Limb (tissue), 2 donors: ENCODE data around the gene TBCEL.
A peak's percentile ranks its signal among the peaks of the same experiment; 100 is the strongest.

Experiments
- DNase-seq, 2 donors: peaks; one replicate each; pipeline ENCODE4 v3.0.0-alpha.2; 2016; ENCODE audit errors: extremely low spot score in 2 of 2

The TBCEL gene

GRCh38 chr11:121059605-121060004 is 35.7 kb downstream of the TBCEL start:
- DNase-seq: no peak

GRCh38 chr11:121063728-121064127 is 39.8 kb downstream of the TBCEL start:
- no peak for DNase-seq

GRCh38 chr11:121066623-121067022 is 42.7 kb downstream of the TBCEL start:
- no peak for DNase-seq

GRCh38 chr11:121067026-121067425 is 43.1 kb downstream of the TBCEL start:
- no peak for DNase-seq

GRCh38 chr11:121067453-121067852 is 43.6 kb downstream of the TBCEL start:
- no peak for DNase-seq

GRCh38 chr11:121067962-121068647 is 44.2 kb downstream of the TBCEL start:
- DNase-seq: peak; percentile 33 to 55

- DNase-seq: no peak
Observed at GRCh38 chr11:121068787-121069186, 44.9 kb downstream of the TBCEL start.

- no peak for DNase-seq
Observed at GRCh38 chr11:121070951-121071845, 47.3 kb downstream of the TBCEL start.

GRCh38 chr11:121071846-121072450 is 48.0 kb downstream of the TBCEL start:
- peak in 1 of 2 donors; percentile 28 for DNase-seq

- no peak for DNase-seq
Observed at GRCh38 chr11:121081321-121081720, 57.4 kb downstream of the TBCEL start.

GRCh38 chr11:121082219-121082618 is 58.3 kb downstream of the TBCEL start:
- DNase-seq: no peak

- DNase-seq: peak in 1 of 2 donors; percentile 57
Observed at GRCh38 chr11:121082670-121083069, 58.8 kb downstream of the TBCEL start.

- DNase-seq: no peak
Observed at GRCh38 chr11:121086866-121087265, 63.0 kb downstream of the TBCEL start.

GRCh38 chr11:121089566-121089965 is 65.7 kb downstream of the TBCEL start:
- no peak for DNase-seq

- no peak for DNase-seq
Observed at GRCh38 chr11:121090145-121090721, 66.3 kb downstream of the TBCEL start.

GRCh38 chr11:121091492-121092152 is 67.7 kb downstream of the TBCEL start:
- no peak for DNase-seq

GRCh38 chr11:121095561-121095960 is 71.7 kb downstream of the TBCEL start:
- no peak for DNase-seq

GRCh38 chr11:121099364-121099763 is 75.5 kb downstream of the TBCEL start:
- no peak for DNase-seq

- DNase-seq: no peak
Observed at GRCh38 chr11:121099885-121100284, 76.0 kb downstream of the TBCEL start.

GRCh38 chr11:121100943-121101342 is 77.0 kb downstream of the TBCEL start, which contains the start of gene TECTA:
TSS of gene TECTA (plus strand) at chr11:121101243. CDS start at chr11:121102666, 1,423 bp downstream.
- DNase-seq: no peak

GRCh38 chr11:121104312-121104762 is 80.4 kb downstream of the TBCEL start:
- DNase-seq: no peak
